Body of pancreas (tissue), 4 donors: ENCODE results near the gene GRIK4. TPM values are rescaled to one million over a fixed set of nuclear protein-coding genes. Genes with fewer than 3 reads are reported as not detected.

Experiments used
- ATAC-seq: fragments of 150-250 bp; one replicate; pipeline ENCODE4 v1.9.1; 2016
- DNase-seq, 4 donors: peaks; one replicate each; pipeline ENCODE4 v3.0.0-alpha.2; 2019
- H3K27ac ChIP-seq, 4 donors: fragments of 200-600 bp; sonication (generic); 1 replicate in 3 of 4; 2 replicates in 1 of 4; pipeline versions ENCODE4 v1.5.1 to v1.6.1; 2016 to 2019; ENCODE audit warnings: mild to moderate bottlenecking in 1 of 4, mixed read lengths in 1 of 4, moderate library complexity in 1 of 4
- H3K27me3 ChIP-seq, 2 donors: fragments of 200-600 bp; sonication (generic); one replicate each; pipeline ENCODE4 v1.6.0; 2016; ENCODE audit warnings: mild to moderate bottlenecking in 1 of 2
- H3K36me3 ChIP-seq, 2 donors: fragments of 200-600 bp; sonication (generic); replicated peaks in 1 of 2; 2 replicates each; pipeline ENCODE4 v1.5.1; 2016; ENCODE audit warnings: low read depth in 2 of 2; ENCODE audit not compliant: insufficient read depth in 1 of 2
- H3K4me1 ChIP-seq: fragments of 200-600 bp; sonication (generic); one replicate; pipeline ENCODE4 v1.6.0; 2016
- H3K4me3 ChIP-seq, 2 donors: fragments of 200-600 bp; sonication (generic); 1 replicate in 1 of 2; 2 replicates in 1 of 2; pipeline ENCODE4 v1.5.1; 2016 to 2019
- H3K9me3 ChIP-seq, 3 donors: fragments of 200-600 bp; sonication (generic); 1 replicate in 2 of 3; 2 replicates in 1 of 3; pipeline ENCODE4 v1.5.1; 2016
- CTCF ChIP-seq, 7 experiments: fragments of 450-650 bp in 4 of 7; fragments of 200-600 bp in 3 of 7; sonication (generic) in 3 of 7; IDR thresholded peaks; one replicate each; pipeline ENCODE4 v1.5.1; 2016 to 2019; ENCODE audit warnings: antibody characterized with exemption in 7 of 7
- POLR2A ChIP-seq, 3 donors: fragments of 450-650 bp; IDR thresholded peaks; one replicate each; pipeline ENCODE4 v1.6.1; 2016; ENCODE audit warnings: antibody characterized with exemption in 3 of 3, mild to moderate bottlenecking in 2 of 3
- WGBS, 2 donors: methylation state at CpG; one replicate each; pipeline ENCODE4 v1.1.5; 2017; 5-methylcytosine and 5-hydroxymethylcytosine counted together
- intact Hi-C: fragments of 100-400 bp; cut with DNase I; formaldehyde crosslinking; loops from one replicate; pipeline ENCODE4 v1.15.1; 2023
- total RNA-seq, 2 donors: library from RNA; depleted of rRNA; stranded (reverse); fragments of >200 nt; gene quantifications; one replicate each; pipeline ENCODE4 v1.1.0, GENCODE V29; 2016

Gene GRIK4
- total RNA-seq, 2 donors from 2014 or later: not detected

GRCh38 chr11:120824242-120824641 is 312.7 kb downstream of the GRIK4 start:
- H3K36me3 ChIP-seq: no peaks in the 10 kb centered on the region
- intact Hi-C loops: no loop called here
- no peaks in the 10 kb centered on the region for H3K27me3 ChIP-seq
- H3K4me3 ChIP-seq: no peak overlapping the region
- H3K9me3 ChIP-seq: no peaks in the 10 kb centered on the region
- ATAC-seq (no peak), DNase-seq (no peak)
- H3K27ac ChIP-seq: no peak overlapping the region
- TF ChIP-seq POLR2A (IDR thresholded peaks at IDR 0.05) (no peak), CTCF (IDR thresholded peaks at IDR 0.05) (no peak)
- H3K4me1 ChIP-seq: no peaks in the 10 kb centered on the region
- WGBS, 2 donors: 83 to 95% methylated on average over 5 of the region's 5 CpGs

DNA sequence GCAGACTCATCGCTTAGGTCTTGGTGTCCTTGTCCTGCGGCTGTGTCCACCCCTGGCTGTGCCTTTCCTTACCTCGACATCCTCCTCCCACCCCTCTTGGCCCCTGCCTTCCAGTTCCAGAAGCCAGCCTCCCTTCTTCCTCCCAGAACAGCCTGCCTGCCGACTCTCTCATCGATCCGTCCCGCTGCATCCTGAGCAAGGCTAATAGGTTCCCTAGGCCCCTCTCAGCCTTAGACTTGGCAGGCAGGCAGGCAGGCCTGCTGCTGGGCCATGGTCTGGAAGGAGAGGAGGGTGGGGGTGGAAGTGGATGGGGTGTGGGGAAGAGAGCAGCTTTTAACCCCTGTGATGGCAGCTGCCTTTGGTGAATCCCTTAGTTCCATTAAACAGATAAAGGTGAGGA is 315.6 kb downstream of the GRIK4 start:
- TF ChIP-seq POLR2A (IDR thresholded peaks at IDR 0.05): no peak
- TF ChIP-seq CTCF (IDR thresholded peaks at IDR 0.05): no peak
- no peak for ATAC-seq
- DNase-seq: no peak

DNA sequence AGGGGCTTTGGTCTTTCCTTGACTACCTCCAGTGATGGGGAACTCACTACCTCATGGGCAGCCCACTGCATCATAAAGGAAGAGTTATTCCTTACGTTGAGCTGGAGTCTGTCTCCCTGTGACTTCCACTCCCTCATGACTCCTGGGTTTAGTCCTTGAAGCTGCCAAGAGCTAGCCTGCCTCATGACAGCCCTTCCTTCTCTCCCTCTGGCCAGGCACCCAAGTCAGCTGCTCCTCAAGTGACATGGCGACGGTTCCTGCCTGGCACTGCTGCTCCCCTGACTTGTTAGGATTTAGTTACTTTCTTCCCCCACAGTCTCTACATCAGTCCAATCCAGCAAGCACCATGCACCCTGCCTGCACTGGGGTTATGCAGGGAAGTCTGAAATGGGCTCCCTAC is 316.3 kb downstream of the GRIK4 start:
- Histone ChIP-seq H3K27me3 (peaks cover 0 to 7% of the 10 kb centered on the region in 2 donors), H3K4me3 (no peak overlapping the region), H3K36me3 (no peaks in the 10 kb centered on the region), H3K4me1 (no peaks in the 10 kb centered on the region), H3K9me3 (no peaks in the 10 kb centered on the region), H3K27ac (no peak overlapping the region)
- intact Hi-C loops: no loop called here
- WGBS, 2 donors: 50 to 62% methylated on average over 3 of the region's 3 CpGs
- TF ChIP-seq POLR2A (IDR thresholded peaks at IDR 0.05): no peak
- TF ChIP-seq CTCF (IDR thresholded peaks at IDR 0.05): no peak
- ATAC-seq (no peak), DNase-seq (no peak)

More for the DNA sequence above, 315.6 kb downstream of the GRIK4 start:
- Histone ChIP-seq H3K9me3 (no peaks in the 10 kb centered on the region), H3K27me3 (peaks cover 0 to 7% of the 10 kb centered on the region in 2 donors), H3K4me1 (no peaks in the 10 kb centered on the region), H3K27ac (no peak overlapping the region), H3K4me3 (no peak overlapping the region), H3K36me3 (no peaks in the 10 kb centered on the region)
- intact Hi-C loops: no loop called here
- WGBS, 2 donors: 51 to 66% methylated on average over 7 of the region's 7 CpGs

- Histone ChIP-seq H3K9me3 (no peaks in the 10 kb centered on the region), H3K27ac (no peak overlapping the region), H3K4me3 (no peak overlapping the region), H3K4me1 (no peaks in the 10 kb centered on the region), H3K36me3 (no peaks in the 10 kb centered on the region), H3K27me3 (peaks cover 0 to 7% of the 10 kb centered on the region in 2 donors)
- DNase-seq (no peak), ATAC-seq (no peak)
- TF ChIP-seq CTCF (IDR thresholded peaks at IDR 0.05): no peak
- no peak for TF ChIP-seq POLR2A (IDR thresholded peaks at IDR 0.05)
- WGBS, 2 donors: 29 to 33% methylated on average over 5 of the region's 5 CpGs
- intact Hi-C loops: no loop called here
These were observed 317.3 kb downstream of the GRIK4 start for GRCh38 chr11:120828847-120829246.

GRCh38 chr11:120830085-120830620 is 318.6 kb downstream of the GRIK4 start:
- ATAC-seq (no peak), DNase-seq (no peak)
- H3K9me3 ChIP-seq: no peaks in the 10 kb centered on the region
- TF ChIP-seq CTCF (IDR thresholded peaks at IDR 0.05): no peak
- no peak for TF ChIP-seq POLR2A (IDR thresholded peaks at IDR 0.05)
- no peak overlapping the region for H3K27ac ChIP-seq
- no peaks in the 10 kb centered on the region for H3K36me3 ChIP-seq
- H3K4me3 ChIP-seq: no peak overlapping the region
- intact Hi-C loops: no loop called here
- WGBS, 2 donors: 51 to 54% methylated on average over 9 of the region's 9 CpGs
- no peaks in the 10 kb centered on the region for H3K4me1 ChIP-seq
- H3K27me3 ChIP-seq: peaks cover 0 to 7% of the 10 kb centered on the region in 2 donors
